Retinal pigment epithelial cell (primary cell): ENCODE measurements around the gene LAMA5.

ENCODE experiments used
- DNase-seq: peaks from one replicate; pipeline ENCODE4 v3.0.0-alpha.2; 2010; ENCODE audit warnings: low read depth
- H3K4me3 ChIP-seq: 2 replicates; pipeline ENCODE4 v1.5.1; 2011; ENCODE audit warnings: mild to moderate bottlenecking, low read length, control low read depth, moderate library complexity
- TF ChIP-seq, protein P1 (sequence below): conservative IDR thresholded peaks from 2 replicates; pipeline ENCODE4 v1.5.1; 2011; ENCODE audit warnings: low read depth, low read length, control low read depth, inconsistent platforms

Gene LAMA5

DNA sequence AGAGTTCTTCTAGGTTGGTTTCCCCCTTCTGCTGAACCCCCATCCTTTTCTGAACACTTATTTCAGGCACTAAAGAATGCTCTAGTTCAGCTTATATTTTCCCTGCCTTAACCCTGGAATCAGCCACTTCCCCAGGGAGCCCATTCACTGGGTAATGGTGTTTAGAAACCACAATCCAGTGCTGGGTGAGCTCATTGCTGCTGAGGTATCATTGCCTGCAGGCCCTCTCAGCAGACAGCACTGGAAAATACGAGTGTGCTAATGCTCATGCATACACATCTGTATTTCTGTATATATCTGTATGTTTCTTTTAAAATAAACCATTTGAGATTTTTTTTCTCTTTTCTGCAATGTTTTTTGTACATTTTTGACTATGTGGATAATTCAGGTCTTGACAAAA is 101.7 kb downstream of the LAMA5 start:
- DNase-seq = no peak
- TF ChIP-seq, protein P1, sequence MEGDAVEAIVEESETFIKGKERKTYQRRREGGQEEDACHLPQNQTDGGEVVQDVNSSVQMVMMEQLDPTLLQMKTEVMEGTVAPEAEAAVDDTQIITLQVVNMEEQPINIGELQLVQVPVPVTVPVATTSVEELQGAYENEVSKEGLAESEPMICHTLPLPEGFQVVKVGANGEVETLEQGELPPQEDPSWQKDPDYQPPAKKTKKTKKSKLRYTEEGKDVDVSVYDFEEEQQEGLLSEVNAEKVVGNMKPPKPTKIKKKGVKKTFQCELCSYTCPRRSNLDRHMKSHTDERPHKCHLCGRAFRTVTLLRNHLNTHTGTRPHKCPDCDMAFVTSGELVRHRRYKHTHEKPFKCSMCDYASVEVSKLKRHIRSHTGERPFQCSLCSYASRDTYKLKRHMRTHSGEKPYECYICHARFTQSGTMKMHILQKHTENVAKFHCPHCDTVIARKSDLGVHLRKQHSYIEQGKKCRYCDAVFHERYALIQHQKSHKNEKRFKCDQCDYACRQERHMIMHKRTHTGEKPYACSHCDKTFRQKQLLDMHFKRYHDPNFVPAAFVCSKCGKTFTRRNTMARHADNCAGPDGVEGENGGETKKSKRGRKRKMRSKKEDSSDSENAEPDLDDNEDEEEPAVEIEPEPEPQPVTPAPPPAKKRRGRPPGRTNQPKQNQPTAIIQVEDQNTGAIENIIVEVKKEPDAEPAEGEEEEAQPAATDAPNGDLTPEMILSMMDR = no peak
- H3K4me3 ChIP-seq = no peak overlapping the region

DNA sequence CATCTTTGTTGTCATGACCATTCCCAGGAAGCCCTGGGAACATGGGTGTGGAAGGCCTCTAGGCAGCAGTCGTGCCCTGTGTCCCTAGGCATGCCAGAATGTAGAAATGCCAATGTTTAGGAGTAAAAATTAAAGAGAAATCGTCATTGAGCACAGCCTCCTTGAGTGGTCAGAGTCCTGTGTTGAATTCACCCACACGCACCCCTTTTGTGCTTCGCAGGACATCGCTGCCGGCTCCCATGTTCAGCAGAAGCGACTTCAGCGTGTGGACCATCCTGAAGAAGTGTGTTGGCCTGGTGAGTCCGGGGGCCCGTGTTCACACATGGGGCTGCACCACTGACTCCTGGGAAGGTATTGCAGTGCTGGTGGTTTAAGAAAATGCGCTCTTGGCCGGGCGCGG is 103.7 kb downstream of the LAMA5 start:
- no peak for DNase-seq
- TF ChIP-seq, protein P1 = no peak
- H3K4me3 ChIP-seq = no peak overlapping the region

DNA sequence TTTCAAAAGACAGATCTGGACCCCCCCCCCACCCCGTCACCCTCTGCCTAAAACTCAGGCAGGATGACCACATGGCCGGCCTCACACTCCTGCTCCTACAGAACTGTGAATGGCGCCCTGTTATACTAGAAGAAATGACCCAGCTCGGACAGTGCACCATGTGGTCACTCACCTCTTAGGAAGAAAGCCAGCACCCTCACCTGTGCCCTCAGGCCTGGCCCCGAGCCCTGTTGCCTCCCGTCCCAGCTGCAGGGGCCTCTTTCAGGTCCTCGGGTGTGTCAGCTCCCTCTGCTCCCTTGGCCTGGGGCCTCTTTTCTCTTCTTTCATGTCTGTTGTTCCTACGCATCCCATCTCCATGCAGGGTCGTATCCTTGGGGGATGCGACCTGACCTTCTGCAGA is 105.0 kb downstream of the LAMA5 start:
- no peak overlapping the region for H3K4me3 ChIP-seq
- TF ChIP-seq, protein P1 = no peak
- DNase-seq = no peak

DNA sequence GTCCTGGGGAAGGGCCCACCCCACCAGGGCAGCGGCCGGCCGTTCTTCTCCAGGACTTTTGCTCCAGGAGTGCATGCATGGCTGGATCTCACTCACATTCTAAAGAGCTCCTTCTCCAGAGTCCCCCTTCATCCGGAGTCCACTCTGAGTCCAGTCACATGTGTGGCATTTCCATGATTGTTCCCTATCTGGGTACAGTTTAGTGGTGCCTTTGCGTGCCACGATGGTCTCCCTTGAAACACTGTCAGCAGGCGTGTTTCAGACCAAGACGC is 107.9 kb downstream of the LAMA5 start:
- TF ChIP-seq, protein P1 = no peak
- no peak overlapping the region for H3K4me3 ChIP-seq
- no peak for DNase-seq
